Upper lobe of left lung (tissue), 4 donors: ENCODE measurements around the gene MID1.

Source experiments
- POLR2A ChIP-seq, 4 donors: fragments of 450-650 bp; IDR thresholded peaks; one replicate each; pipeline ENCODE4 v1.5.1; 2016 to 2017; ENCODE audit warnings: antibody characterized with exemption in 4 of 4, mild to moderate bottlenecking in 2 of 4
- TF ChIP-seq, protein P1 (sequence below), 6 experiments: fragments of 450-650 bp in 4 of 6; fragments of 200-600 bp in 2 of 6; sonication (generic) in 2 of 6; IDR thresholded peaks; one replicate each; pipeline ENCODE4 v1.5.1; 2016 to 2019; ENCODE audit warnings: antibody characterized with exemption in 6 of 6

DNA sequence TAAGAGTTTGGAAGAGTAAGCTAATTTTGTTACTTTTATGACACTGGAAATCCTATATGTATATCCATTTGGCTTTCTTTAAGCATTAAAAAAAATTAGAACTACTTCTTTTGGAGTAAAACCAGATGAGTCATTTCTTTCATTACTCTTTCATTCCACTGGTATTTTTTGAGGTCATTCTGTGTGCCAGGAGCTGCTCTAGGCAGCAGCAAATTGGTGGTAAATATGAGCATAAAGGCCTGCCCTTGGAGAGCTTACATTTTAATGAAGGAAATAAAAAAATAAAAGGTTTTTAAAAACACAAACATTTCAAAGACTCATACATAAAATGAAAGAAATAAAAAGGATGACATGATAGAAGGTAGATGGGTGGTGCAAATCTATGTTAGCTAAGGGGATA, 37.4 kb downstream of the MID1 start:
- TF ChIP-seq, protein P1, sequence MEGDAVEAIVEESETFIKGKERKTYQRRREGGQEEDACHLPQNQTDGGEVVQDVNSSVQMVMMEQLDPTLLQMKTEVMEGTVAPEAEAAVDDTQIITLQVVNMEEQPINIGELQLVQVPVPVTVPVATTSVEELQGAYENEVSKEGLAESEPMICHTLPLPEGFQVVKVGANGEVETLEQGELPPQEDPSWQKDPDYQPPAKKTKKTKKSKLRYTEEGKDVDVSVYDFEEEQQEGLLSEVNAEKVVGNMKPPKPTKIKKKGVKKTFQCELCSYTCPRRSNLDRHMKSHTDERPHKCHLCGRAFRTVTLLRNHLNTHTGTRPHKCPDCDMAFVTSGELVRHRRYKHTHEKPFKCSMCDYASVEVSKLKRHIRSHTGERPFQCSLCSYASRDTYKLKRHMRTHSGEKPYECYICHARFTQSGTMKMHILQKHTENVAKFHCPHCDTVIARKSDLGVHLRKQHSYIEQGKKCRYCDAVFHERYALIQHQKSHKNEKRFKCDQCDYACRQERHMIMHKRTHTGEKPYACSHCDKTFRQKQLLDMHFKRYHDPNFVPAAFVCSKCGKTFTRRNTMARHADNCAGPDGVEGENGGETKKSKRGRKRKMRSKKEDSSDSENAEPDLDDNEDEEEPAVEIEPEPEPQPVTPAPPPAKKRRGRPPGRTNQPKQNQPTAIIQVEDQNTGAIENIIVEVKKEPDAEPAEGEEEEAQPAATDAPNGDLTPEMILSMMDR (IDR thresholded peaks at IDR 0.05): no peak
- no peak for TF ChIP-seq POLR2A (IDR thresholded peaks at IDR 0.05)
